Epithelial cell of proximal tubule (primary cell): ENCODE results near the gene DGKI. TPM values are rescaled to one million over a fixed set of nuclear protein-coding genes. Genes with fewer than 3 reads are reported as not detected.

Experiments
- DNase-seq: peaks from one replicate; pipeline ENCODE4 v3.0.0-alpha.2; 2011; ENCODE audit warnings: low read depth
- H3K4me3 ChIP-seq: 2 replicates; pipeline ENCODE4 v1.5.1; 2011; ENCODE audit warnings: low read depth, mild to moderate bottlenecking, low read length
- total RNA-seq: library from RNA; depleted of rRNA; stranded (reverse); fragments of >200 nt; gene quantifications from 2 replicates; pipeline ENCODE4 v1.2.3, GENCODE V29; 2015
- TF ChIP-seq, protein P1 (sequence below): conservative IDR thresholded peaks from 2 replicates; pipeline ENCODE4 v1.5.1; 2012; ENCODE audit warnings: low read depth, mild to moderate bottlenecking, low read length

DGKI gene
- total RNA-seq, 1 donor from 2014 or later = 0.69 TPM

DNA sequence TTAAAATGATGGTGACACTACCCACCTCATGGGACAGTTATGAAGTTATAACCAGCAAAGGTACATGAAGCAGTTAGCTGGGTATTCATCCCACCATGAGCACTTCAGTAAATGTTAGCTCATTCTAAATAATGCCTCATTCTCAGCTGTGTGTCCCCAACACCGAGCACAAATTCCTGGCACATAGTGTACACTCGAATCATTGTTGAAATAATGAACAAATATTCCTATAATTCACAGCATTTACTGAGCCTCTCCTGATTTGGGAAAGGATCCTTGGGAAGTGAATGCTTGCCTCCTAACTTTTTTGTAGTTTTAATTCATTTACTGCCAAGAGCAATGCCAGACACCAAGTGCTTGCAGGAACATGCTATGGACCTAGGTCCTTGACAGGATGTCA is 235.2 kb downstream of the DGKI start:
- DNase-seq = no peak
- TF ChIP-seq, protein P1, sequence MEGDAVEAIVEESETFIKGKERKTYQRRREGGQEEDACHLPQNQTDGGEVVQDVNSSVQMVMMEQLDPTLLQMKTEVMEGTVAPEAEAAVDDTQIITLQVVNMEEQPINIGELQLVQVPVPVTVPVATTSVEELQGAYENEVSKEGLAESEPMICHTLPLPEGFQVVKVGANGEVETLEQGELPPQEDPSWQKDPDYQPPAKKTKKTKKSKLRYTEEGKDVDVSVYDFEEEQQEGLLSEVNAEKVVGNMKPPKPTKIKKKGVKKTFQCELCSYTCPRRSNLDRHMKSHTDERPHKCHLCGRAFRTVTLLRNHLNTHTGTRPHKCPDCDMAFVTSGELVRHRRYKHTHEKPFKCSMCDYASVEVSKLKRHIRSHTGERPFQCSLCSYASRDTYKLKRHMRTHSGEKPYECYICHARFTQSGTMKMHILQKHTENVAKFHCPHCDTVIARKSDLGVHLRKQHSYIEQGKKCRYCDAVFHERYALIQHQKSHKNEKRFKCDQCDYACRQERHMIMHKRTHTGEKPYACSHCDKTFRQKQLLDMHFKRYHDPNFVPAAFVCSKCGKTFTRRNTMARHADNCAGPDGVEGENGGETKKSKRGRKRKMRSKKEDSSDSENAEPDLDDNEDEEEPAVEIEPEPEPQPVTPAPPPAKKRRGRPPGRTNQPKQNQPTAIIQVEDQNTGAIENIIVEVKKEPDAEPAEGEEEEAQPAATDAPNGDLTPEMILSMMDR = no peak
- H3K4me3 ChIP-seq = no peak overlapping the region

DNA sequence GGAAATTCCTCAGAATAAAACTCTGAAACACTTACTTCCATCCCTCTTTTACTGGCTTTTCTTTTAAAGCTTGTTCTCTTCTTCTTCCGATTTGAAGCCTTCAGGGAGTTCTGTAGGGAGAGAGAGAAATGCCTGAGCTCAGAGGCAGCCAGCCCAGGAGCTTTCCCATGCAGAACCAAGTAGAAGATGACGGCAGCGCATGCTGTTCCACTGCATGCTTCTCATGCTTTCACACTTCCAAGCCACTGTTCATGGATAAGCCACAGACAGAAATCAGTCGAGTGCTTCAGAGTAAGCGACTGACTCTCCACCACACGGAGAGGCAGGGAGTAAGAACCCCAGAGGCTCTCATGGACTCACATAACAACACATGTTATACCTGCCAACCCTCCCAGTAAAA is 237.3 kb downstream of the DGKI start:
- H3K4me3 ChIP-seq = peak overlapping the region; percentile 19
- TF ChIP-seq, protein P1 = no peak
- peak; percentile 91 for DNase-seq

- TF ChIP-seq, protein P1 = no peak
- no peak for DNase-seq
- H3K4me3 ChIP-seq = no peak overlapping the region
Measured at GRCh38 chr7:137606061-137606674, 240.6 kb downstream of the DGKI start.

- TF ChIP-seq, protein P1 = no peak
- H3K4me3 ChIP-seq = no peak overlapping the region
Measured at GRCh38 chr7:137603043-137603442, 243.7 kb downstream of the DGKI start.

DNA sequence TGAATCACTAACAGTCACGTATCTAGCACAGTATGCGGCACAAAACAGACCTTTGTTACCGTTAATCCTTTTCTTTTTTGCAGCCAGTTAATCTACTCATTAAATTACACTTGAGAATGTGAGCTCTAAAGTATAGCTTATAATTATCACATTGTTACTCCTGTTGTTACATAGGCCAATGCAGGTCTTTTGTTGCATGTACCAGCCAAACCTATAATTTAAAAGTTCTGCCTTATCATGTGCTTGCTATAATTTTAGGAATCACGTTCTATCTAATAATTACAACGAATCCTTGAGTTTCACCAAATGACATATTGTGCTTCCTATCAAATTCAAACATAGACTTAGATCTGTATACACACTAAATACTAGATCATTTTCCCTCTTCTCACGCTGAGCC is 245.1 kb downstream of the DGKI start:
- H3K4me3 ChIP-seq = no peak overlapping the region
- no peak for DNase-seq
- TF ChIP-seq, protein P1 = no peak

More at GRCh38 chr7:137603043-137603442, 243.7 kb downstream of the DGKI start:
- DNase-seq = no peak

DNA sequence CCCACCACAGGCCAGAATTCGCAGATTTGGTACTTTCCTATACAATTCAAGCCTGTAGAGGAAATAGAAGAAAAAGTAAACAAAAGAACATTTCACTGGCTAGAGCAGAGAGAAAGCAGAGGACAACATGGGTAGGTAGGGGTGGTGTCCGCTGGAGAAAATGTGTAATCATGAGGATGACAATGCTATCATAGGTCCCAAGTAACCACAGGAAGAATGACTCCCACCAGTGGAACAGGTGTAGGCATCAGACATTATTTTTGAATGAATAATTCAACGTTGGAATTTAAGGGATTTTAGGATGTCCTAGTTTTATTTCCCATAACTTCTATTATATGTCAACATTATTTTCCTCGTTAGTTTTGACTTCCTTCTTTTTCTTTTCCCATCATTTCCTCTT is 248.9 kb downstream of the DGKI start:
- TF ChIP-seq, protein P1 = no peak
- no peak for DNase-seq
- H3K4me3 ChIP-seq = no peak overlapping the region

- no peak for DNase-seq
- TF ChIP-seq, protein P1 = no peak
- no peak overlapping the region for H3K4me3 ChIP-seq
Measured at GRCh38 chr7:137593115-137593711, 253.6 kb downstream of the DGKI start.
